HepG2 (cell line): ENCODE results near the gene HBG1. TPM values are rescaled to one million over a fixed set of nuclear protein-coding genes. Genes with fewer than 3 reads are reported as not detected.

ENCODE experiments used
- ATAC-seq: fragments of 200-7000 bp; cut with Tn5 transposase; 3 replicates; pipeline ENCODE4 v1.9.1; 2020; ENCODE audit warnings: mild to moderate bottlenecking, moderate library complexity
- BruUV-seq: library from RNA; stranded (reverse); fragments of 400-500 nt; replicated peaks from 2 replicates; lab custom pipeline; 2021; lab: Mats Ljungman, UMichigan
- CTCF ChIA-PET: fragments of 300-600 bp; formaldehyde crosslinking; extraction: SDS; loops from one replicate; lab custom pipeline; 2021; ENCODE audit warnings: low total read pairs, inconsistent platforms, low intra/inter-chr PET ratio; lab: Yijun Ruan, JAX
- POLR2A ChIA-PET: fragments of 350-600 bp; sonication (Branson Sonifier 250); formaldehyde crosslinking; loops from one replicate; lab custom pipeline; 2020; ENCODE audit warnings: antibody characterized with exemption, inconsistent platforms; lab: Yijun Ruan, JAX
- DNase-seq: peaks from one replicate; pipeline ENCODE4 v3.0.0-alpha.2; 2015; ENCODE audit warnings: low spot score
- FAIRE-seq: peaks from 3 replicates; lab custom pipeline; 2011; peaks lifted over from hg19 to GRCh38; lab: Jason Lieb, UNC
- H2AFZ ChIP-seq: one replicate; pipeline ENCODE4 v1.6.1; 2011; ENCODE audit warnings: low read length, inconsistent platforms
- H3K27ac ChIP-seq: fragments of 300-600 bp; 3 replicates; pipeline ENCODE4 v1.8.0; 2011; ENCODE audit warnings: mixed run types, mild to moderate bottlenecking, mixed read lengths, low read length, inconsistent platforms; ENCODE audit not compliant: insufficient read depth; ENCODE audit errors: extremely low read length
- H3K27me3 ChIP-seq, 2 experiments: fragments of 200-600 bp in 1 of 2; 2 replicates in 1 of 2; 3 replicates in 1 of 2; pipeline versions ENCODE4 v1.6.0 to v1.8.0; 2011; ENCODE audit warnings: low read length in 2 of 2, mild to moderate bottlenecking in 2 of 2, moderate library complexity in 2 of 2, inconsistent platforms in 1 of 2; ENCODE audit not compliant: insufficient read depth in 2 of 2, control insufficient read depth in 1 of 2
- H3K36me3 ChIP-seq, 2 experiments: fragments of 200-600 bp in 1 of 2; replicated peaks in 1 of 2; 2 replicates in 1 of 2; 3 replicates in 1 of 2; pipeline versions ENCODE4 v1.5.1 to v1.8.0; 2011; ENCODE audit warnings: low read length in 2 of 2, inconsistent platforms in 1 of 2; ENCODE audit not compliant: insufficient read depth in 2 of 2, control insufficient read depth in 1 of 2
- H3K4me1 ChIP-seq: 2 replicates; pipeline ENCODE4 v1.5.1; 2012; ENCODE audit warnings: low read length, inconsistent platforms; ENCODE audit not compliant: insufficient read depth
- H3K4me2 ChIP-seq: 2 replicates; pipeline ENCODE4 v1.6.0; 2011; ENCODE audit warnings: low read depth, low read length, inconsistent platforms
- H3K4me3 ChIP-seq, 3 experiments: fragments of 200-600 bp in 1 of 3; sonication (generic), shearing (Covaris generic) in 1 of 3; replicated peaks in 1 of 3; 2 replicates each; pipeline ENCODE4 v1.5.1; 2011 to 2016; ENCODE audit warnings: low read length in 3 of 3, inconsistent platforms in 2 of 3, low read depth in 2 of 3, mild to moderate bottlenecking in 2 of 3, control low read depth in 1 of 3, mixed read lengths in 1 of 3; ENCODE audit not compliant: insufficient read depth in 1 of 3
- H3K79me2 ChIP-seq: one replicate; pipeline ENCODE4 v1.6.1; 2011; ENCODE audit warnings: low read length, inconsistent platforms; ENCODE audit not compliant: insufficient read depth
- H3K9ac ChIP-seq: 2 replicates; pipeline ENCODE4 v1.6.0; 2011; ENCODE audit warnings: mild to moderate bottlenecking, low read depth, low read length, inconsistent platforms; ENCODE audit not compliant: insufficient read depth
- H3K9me3 ChIP-seq: 2 replicates; pipeline ENCODE4 v1.5.1; 2012; ENCODE audit warnings: mild to moderate bottlenecking, low read length
- H4K20me1 ChIP-seq: 2 replicates; pipeline ENCODE4 v1.6.0; 2011; ENCODE audit warnings: inconsistent platforms, mild to moderate bottlenecking, low read length, moderate library complexity; ENCODE audit not compliant: insufficient read depth
- CENPX ChIP-seq: sonication (generic); formaldehyde crosslinking; IDR thresholded peaks from 2 replicates; pipeline ENCODE4 v1.9.0; 2021; ENCODE audit warnings: mild to moderate bottlenecking, missing genetic modification reagents, moderate library complexity
- FOXP1 ChIP-seq, 2 experiments: fragments of 450-650 bp in 1 of 2; IDR thresholded peaks; 2 replicates each; pipeline ENCODE4 v1.6.1; 2017 to 2018; ENCODE audit warnings: antibody characterized with exemption in 1 of 2
- MZF1 ChIP-seq: sonication (generic); formaldehyde crosslinking; IDR thresholded peaks from 2 replicates; pipeline ENCODE4 v1.8.1; 2023; ENCODE audit warnings: mild to moderate bottlenecking, missing genetic modification reagents, borderline replicate concordance
- PITX1 ChIP-seq: sonication (generic); formaldehyde crosslinking; IDR thresholded peaks from 2 replicates; pipeline ENCODE4 v1.5.1; 2020; ENCODE audit warnings: mild to moderate bottlenecking, missing genetic modification reagents
- SNAPC2 ChIP-seq: sonication (generic); formaldehyde crosslinking; IDR thresholded peaks from 2 replicates; pipeline ENCODE4 v1.8.1; 2022; ENCODE audit warnings: mild to moderate bottlenecking, missing genetic modification reagents
- TBX3 ChIP-seq: fragments of 450-650 bp; IDR thresholded peaks from 2 replicates; pipeline ENCODE4 v1.6.1; 2017; ENCODE audit warnings: antibody characterized with exemption, mild to moderate bottlenecking, inconsistent platforms, borderline replicate concordance
- WIZ ChIP-seq: sonication (generic); formaldehyde crosslinking; IDR thresholded peaks from 2 replicates; pipeline ENCODE4 v1.5.1; 2020; ENCODE audit warnings: mild to moderate bottlenecking, missing genetic modification reagents
- ZC3H4 ChIP-seq: sonication (generic); formaldehyde crosslinking; IDR thresholded peaks from 2 replicates; pipeline ENCODE4 v1.4.0; 2020; ENCODE audit warnings: missing genetic modification reagents, borderline replicate concordance
- ZFP1 ChIP-seq: IDR thresholded peaks from 2 replicates; pipeline ENCODE4 v1.6.1; 2016
- ZNF20 ChIP-seq: sonication (generic); formaldehyde crosslinking; IDR thresholded peaks from 2 replicates; pipeline ENCODE4 v1.4.0; 2020; ENCODE audit warnings: mild to moderate bottlenecking, moderate library complexity, missing genetic modification reagents
- ZNF713 ChIP-seq: sonication (generic); formaldehyde crosslinking; IDR thresholded peaks from 2 replicates; pipeline ENCODE4 v1.4.0; 2020; ENCODE audit warnings: mild to moderate bottlenecking, missing genetic modification reagents
- ZSCAN22 ChIP-seq: sonication (generic); formaldehyde crosslinking; IDR thresholded peaks from 2 replicates; pipeline ENCODE4 v1.4.0; 2020; ENCODE audit warnings: mild to moderate bottlenecking, missing genetic modification reagents
- WGBS: methylation state at CpG from one replicate; pipeline ENCODE4 v1.1.6; 2017; ENCODE audit warnings: low lambda C conversion rate; 5-methylcytosine and 5-hydroxymethylcytosine counted together
- in situ Hi-C: cut with HindIII; loops from 2 replicates; pipeline ENCODE4 v1.10.0; 2017; ENCODE audit warnings: low pct_unique_long_range_greater_than_20kb; ENCODE audit not compliant: extremely low pct_ligation_motif_present
- intact Hi-C: fragments of 100-400 bp; cut with micrococcal nuclease; formaldehyde crosslinking; loops from one replicate; pipeline ENCODE4 v1.10.0; 2022; ENCODE audit not compliant: unreplicated experiment
- polyA plus RNA-seq, 8 experiments: library from polyadenylated mRNA; depleted of rRNA in 3 of 8; stranded (reverse) in 7 of 8; unstranded in 1 of 8; fragments of >200 nt; fragmentation: Illumina TruSeq in 4 of 8; extraction: Trizol in 4 of 8; gene quantifications; 2 replicates each; pipeline versions ENCODE4 v1.2.1 to v1.2.3, GENCODE V29; 2011 to 2016; ENCODE audit warnings: low read depth in 4 of 8, missing spikeins in 1 of 8, mixed read lengths in 1 of 8; ENCODE audit not compliant: insufficient read depth in 1 of 8
- total RNA-seq, 5 experiments: library from RNA; depleted of rRNA; stranded (reverse); fragments of >200 nt; fragmentation: Illumina TruSeq; extraction: Trizol; gene quantifications; 2 replicates each; pipeline ENCODE4 v1.2.3, GENCODE V29; 2016; ENCODE audit warnings: low read depth in 1 of 5
- TF ChIP-seq, protein P1 (sequence below): sonication (generic); formaldehyde crosslinking; conservative IDR thresholded peaks from 2 replicates; pipeline ENCODE4 v1.4.0; 2020; ENCODE audit warnings: missing genetic modification reagents

HBG1 gene
- total and polyA plus RNA-seq, 2 of the 13 experiments (the other 11 are each of a cell fraction or from before 2014, with no cell fraction given), result not detected

GRCh38 chr11:5230266-5230665 lies 19.4 kb downstream of the HBG1 start:
- no peak overlapping the region for H2AFZ ChIP-seq
- H3K79me2 ChIP-seq, result no peaks in the 10 kb centered on the region
- no peaks in the 10 kb centered on the region for H3K36me3 ChIP-seq
- no TSS peak for BruUV-seq
- CTCF ChIA-PET, result no interaction called here
- no peaks in the 10 kb centered on the region; the same call in 1 of the 2 replicates for H4K20me1 ChIP-seq
- H3K27me3 ChIP-seq, result no peaks in the 10 kb centered on the region; a peak in 1 of 5 replicates
- DNase-seq (no peak), ATAC-seq (no peak), FAIRE-seq (no peak)
- H3K9ac ChIP-seq, result no peak overlapping the region
- TF ChIP-seq ZNF713, result no peak
- no peak for TF ChIP-seq WIZ (CRISPR knock-in tag)
- no peak for TF ChIP-seq MZF1 (CRISPR knock-in tag)
- H3K4me3 ChIP-seq, result no peak overlapping the region
- POLR2A ChIA-PET, result no interaction called here
- no peak overlapping the region for H3K4me2 ChIP-seq
- H3K9me3 ChIP-seq, result no peaks in the 10 kb centered on the region
- in situ Hi-C loops, result no loop called here
- intact Hi-C loops, result no loop called here
- no peak overlapping the region for H3K27ac ChIP-seq
- WGBS, result 26% methylated on average over 1 of the region's 1 CpG
- H3K4me1 ChIP-seq, result no peaks in the 10 kb centered on the region

DNA sequence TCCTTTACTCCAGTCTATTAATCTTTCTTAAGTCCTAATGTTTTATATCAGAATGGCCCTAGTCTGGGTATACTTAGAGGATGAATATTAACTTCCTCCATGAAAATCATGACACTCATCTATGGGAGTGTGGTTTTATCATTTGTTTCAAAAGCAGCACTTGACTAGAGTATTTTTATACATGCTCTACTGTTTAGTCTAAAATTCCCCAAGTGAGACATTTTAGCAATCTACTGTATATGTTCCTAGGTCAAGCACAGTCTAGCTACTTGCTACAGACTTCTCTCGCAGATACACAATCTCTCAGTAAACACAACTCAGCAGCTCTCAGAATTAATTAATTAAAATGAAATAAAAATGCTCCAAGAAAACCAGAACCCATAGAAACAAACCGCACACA lies 19.9 kb downstream of the HBG1 start:
- no peak for DNase-seq
- Histone ChIP-seq H3K4me1 (no peaks in the 10 kb centered on the region), H3K9me3 (no peaks in the 10 kb centered on the region), H3K4me2 (no peak overlapping the region), H4K20me1 (no peaks in the 10 kb centered on the region), H3K4me3 (no peak overlapping the region), H3K27ac (no peak overlapping the region), H3K79me2 (no peaks in the 10 kb centered on the region), H3K27me3 (peaks cover 0 to 3% of the 10 kb centered on the region in 2 experiments; a peak in 1 of 5 replicates), H3K9ac (no peak overlapping the region), H2AFZ (no peak overlapping the region), H3K36me3 (no peaks in the 10 kb centered on the region)
- WGBS, result 18% methylated on average over 2 of the region's 2 CpGs
- no peak for ATAC-seq
- ChIA-PET CTCF (no interaction called here), POLR2A (no interaction called here)
- in situ Hi-C loops (no loop called here), intact Hi-C loops (no loop called here)
- no TSS peak for BruUV-seq
- FAIRE-seq, result no peak
- TF ChIP-seq PITX1 (CRISPR knock-in tag) (no peak), FOXP1 (IDR thresholded peaks at IDR 0.05) (no peak), FOXP1 (CRISPR knock-in tag; IDR thresholded peaks at IDR 0.05) (no peak), SNAPC2 (CRISPR knock-in tag) (no peak), ZSCAN22 (no peak), ZNF20 (CRISPR knock-in tag) (no peak), ZFP1 (CRISPR knock-in tag) (no peak), ZC3H4 (CRISPR knock-in tag) (no peak), TBX3 (no peak), CENPX (CRISPR knock-in tag) (no peak)
- TF ChIP-seq, protein P1, sequence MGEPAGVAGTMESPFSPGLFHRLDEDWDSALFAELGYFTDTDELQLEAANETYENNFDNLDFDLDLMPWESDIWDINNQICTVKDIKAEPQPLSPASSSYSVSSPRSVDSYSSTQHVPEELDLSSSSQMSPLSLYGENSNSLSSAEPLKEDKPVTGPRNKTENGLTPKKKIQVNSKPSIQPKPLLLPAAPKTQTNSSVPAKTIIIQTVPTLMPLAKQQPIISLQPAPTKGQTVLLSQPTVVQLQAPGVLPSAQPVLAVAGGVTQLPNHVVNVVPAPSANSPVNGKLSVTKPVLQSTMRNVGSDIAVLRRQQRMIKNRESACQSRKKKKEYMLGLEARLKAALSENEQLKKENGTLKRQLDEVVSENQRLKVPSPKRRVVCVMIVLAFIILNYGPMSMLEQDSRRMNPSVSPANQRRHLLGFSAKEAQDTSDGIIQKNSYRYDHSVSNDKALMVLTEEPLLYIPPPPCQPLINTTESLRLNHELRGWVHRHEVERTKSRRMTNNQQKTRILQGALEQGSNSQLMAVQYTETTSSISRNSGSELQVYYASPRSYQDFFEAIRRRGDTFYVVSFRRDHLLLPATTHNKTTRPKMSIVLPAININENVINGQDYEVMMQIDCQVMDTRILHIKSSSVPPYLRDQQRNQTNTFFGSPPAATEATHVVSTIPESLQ (CRISPR knock-in tag), result no peak
